ENCODE data around the gene CGA.

DNA sequence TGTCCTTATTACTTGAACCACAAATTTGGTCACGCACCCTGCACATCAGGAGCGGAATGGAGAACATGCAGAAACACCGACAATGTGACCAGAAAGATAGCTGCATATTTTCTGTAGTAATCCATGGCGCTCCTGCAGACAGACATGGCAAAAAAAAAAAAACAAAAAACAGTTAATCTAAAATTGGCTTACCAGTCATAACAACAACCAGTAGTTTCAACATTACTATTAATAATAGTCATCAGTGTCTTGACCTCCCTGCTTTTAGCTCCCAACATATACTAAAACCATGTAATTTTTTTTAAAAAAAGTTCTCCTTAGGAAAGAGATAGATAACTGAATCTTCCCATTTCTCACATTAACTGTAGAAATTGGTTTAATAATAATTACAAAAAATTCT, 6.8 kb downstream of the CGA start:
- TF ChIP-seq YY1 (IDR thresholded peaks at IDR 0.05; ENCODE audit: insufficient read depth, insufficient read length) (no peak), SUZ12 (IDR thresholded peaks at IDR 0.05; ENCODE audit: extremely low read depth, insufficient read depth, insufficient read length) (no peak), ZNF274 (IDR thresholded peaks at IDR 0.05; ENCODE audit: low read depth, low read length) (no peak)
